GM12872 (cell line): Measurements from ENCODE around the gene BTG3.

ENCODE experiments used
- TF ChIP-seq, protein P1 (sequence below): IDR thresholded peaks from 3 replicates; pipeline ENCODE4 v1.5.1; 2011; ENCODE audit warnings: low read depth, mild to moderate bottlenecking, low read length, moderate library complexity; ENCODE audit not compliant: insufficient read depth

The BTG3 gene

DNA sequence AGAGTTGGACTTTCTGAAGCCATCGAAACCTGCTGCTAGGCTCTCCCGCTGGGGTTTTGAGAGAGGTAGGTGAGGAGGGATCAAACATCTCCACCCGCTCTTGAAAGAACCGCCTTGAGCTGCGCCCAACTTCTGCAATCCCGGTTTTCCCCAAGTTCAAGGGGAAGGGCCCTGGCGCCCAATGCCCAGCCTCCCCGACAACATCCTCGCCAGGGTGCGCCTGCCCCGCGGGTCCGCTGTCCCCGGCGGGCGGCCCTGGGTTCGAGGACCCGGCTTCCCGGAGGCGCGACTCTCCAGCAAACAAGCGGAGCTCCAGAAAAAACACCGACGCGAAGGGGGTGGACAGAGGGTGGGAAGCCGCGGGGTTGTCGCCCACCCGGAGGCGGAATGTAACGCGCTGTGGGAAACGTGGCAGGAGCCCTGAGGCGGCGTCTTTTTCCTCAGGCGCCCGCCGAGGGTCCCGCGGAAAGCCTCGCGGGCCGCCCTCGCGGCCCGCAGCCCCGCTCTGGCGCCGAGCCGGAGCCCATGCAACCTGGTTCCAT is 607 bp downstream of the BTG3 start:
- TF ChIP-seq, protein P1, sequence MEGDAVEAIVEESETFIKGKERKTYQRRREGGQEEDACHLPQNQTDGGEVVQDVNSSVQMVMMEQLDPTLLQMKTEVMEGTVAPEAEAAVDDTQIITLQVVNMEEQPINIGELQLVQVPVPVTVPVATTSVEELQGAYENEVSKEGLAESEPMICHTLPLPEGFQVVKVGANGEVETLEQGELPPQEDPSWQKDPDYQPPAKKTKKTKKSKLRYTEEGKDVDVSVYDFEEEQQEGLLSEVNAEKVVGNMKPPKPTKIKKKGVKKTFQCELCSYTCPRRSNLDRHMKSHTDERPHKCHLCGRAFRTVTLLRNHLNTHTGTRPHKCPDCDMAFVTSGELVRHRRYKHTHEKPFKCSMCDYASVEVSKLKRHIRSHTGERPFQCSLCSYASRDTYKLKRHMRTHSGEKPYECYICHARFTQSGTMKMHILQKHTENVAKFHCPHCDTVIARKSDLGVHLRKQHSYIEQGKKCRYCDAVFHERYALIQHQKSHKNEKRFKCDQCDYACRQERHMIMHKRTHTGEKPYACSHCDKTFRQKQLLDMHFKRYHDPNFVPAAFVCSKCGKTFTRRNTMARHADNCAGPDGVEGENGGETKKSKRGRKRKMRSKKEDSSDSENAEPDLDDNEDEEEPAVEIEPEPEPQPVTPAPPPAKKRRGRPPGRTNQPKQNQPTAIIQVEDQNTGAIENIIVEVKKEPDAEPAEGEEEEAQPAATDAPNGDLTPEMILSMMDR = no peak

DNA sequence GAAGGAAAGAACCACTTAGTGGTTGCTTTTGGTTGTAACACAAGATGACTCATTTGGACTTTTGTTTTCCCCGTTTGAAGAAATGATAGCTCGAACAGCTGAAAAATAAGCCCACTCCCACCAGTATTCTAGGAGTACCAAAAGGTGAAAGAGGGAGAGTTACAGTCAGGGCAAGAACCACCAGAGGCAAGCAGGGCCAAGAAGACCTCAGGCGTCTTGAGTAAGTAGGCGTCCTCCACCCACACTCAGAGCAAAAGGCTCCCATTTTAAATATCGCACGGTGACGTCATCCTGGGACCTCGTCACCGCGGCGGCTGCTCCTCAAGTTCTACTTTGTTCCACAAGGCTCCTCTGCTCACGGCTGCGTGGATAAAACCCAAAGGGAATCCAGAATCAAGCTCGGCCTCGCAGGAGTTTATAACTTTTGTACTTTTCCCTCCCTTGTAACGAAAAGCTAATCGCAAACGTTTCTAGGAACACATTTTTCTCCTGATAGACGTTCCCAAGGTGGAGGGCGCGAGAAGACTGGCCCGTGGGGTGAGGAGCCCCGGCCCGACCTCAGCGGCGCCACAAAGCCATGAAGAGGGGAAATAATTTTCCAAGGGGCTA is 1.2 kb downstream of the BTG3 start:
- TF ChIP-seq, protein P1 = no peak

DNA sequence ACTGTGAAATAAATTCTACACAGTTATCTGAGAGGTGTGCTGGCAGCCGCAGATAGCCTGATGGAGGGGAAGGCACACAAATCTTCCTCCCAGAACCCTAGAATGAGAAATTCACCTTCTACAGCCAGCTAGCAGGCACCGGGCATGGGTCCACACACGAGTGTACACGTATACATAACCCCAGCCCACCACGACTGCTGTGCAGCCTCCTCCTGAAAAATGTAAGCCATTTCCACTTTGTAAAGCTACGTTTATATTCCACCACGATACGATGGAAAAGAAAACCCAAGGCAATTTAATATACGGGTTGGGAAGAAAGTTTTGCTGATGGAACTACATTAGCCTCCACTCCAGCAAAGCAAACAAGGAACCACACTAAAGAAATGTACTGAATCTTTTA is 1.8 kb downstream of the BTG3 start:
- TF ChIP-seq, protein P1 = no peak

DNA sequence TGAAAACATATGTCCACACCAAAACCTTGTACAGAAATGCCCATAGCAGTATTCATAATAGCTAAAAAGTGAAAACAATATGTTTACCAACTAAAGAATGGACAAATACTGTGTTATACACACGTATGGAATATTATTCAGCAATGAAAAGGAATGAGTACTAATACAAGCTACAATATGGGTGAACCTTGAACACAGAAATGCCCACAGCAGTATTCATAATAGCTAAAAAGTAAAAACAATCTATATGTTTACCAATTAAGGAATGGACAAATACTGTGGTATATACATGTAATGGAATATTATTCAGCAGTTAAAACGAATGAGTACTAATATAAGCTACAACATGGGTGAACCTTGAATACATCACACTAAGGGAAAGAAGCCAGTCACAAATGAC is 3.0 kb downstream of the BTG3 start:
- TF ChIP-seq, protein P1 = no peak

DNA sequence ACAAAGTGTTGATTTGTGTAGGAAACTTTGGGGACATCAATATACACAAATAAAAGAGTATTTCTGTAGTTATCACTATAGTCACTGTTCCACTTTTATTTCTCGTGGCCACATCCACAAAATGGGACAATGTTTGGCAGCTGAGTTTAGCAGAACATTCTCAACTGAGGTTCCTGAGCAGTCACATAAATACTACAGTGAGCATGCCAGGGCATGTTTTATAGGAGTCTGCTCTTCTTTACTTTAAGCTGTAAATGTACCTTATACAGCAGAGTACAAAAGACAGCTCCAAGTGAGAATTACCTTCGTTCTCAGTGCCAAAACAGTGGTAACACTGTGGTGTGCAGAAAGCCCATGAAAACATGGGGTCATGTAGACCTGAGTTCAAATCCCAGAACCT is 5.0 kb downstream of the BTG3 start:
- TF ChIP-seq, protein P1 = no peak

DNA sequence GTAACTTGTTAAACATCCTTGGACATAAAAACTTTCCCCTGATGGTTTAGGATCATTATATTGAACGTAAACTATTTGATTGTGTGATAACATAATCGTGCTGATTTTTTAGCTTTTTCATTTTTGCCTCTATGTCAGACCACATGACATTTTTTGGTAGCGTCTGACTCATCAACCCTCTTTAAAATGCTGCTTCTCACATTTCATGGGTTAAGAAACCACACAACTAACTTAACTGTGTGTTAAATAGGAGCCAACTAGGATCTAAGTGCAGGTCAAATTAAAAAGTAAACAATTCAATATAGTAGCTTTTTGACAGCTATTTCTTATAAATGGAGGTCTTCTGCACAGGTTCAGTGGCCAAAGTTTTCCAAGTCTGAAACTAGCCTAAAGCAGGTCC is 9.8 kb downstream of the BTG3 start:
- TF ChIP-seq, protein P1 = no peak

DNA sequence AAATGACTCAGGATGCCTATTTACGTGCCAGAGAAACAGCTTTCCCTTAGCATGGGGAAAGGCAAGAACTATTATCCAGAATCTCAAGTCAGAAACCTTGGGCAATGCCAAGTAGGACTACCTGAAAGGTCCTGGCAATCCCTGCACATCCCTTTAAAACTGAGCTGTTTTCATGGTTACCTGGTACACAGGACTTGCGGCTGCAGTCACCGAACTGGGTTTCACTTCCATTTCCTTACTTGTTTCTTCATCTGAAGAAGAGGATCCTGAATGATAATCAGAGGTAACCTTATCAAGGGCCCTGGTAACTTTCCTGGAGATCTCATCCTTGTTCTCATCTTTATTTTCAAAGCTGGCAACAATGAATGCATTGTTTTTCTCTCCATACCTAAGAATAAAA is 14.3 kb downstream of the BTG3 start:
- TF ChIP-seq, protein P1 = no peak
